ENCODE results near the gene HORMAD2.
"Not testable (repeated sequence)": the region's sequence is repeated elsewhere in the genome, so short reads cannot be mapped to it uniquely, and the experiment has no call there.

HORMAD2 gene

DNA sequence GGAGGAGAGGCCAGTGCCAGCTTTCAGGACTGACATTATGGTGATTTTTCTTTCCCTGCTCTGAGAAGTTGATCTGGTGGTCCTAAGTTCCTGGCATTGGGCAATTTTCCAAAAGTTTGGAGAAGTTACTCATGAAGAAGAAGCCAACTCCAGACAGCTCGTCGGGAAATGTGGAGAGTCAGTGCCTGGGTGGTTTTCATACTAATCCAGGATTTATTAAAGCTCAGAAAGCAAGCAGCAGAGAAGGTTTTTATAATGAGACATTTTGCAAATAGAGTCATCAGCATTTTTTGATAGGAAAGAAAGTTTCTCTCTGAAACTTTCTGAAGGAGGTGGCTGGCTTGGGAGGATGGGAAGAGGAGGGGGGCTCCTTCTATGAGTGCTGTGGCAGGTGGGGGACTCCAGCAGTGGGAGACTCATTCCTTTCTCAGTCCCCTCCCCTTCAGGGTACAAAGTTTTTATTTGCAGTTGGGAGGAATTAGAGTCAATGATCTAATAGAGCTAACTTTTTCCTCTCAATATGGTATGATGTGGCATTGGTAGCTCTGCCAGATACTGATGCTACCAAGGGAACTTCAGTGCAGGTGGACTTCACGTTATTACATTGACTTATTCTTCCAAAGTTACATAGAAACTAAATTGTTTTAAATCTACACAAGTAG lies 110.9 kb downstream of the HORMAD2 start:
- DNase-seq (ENCODE audit: low spot score): no peak

DNA sequence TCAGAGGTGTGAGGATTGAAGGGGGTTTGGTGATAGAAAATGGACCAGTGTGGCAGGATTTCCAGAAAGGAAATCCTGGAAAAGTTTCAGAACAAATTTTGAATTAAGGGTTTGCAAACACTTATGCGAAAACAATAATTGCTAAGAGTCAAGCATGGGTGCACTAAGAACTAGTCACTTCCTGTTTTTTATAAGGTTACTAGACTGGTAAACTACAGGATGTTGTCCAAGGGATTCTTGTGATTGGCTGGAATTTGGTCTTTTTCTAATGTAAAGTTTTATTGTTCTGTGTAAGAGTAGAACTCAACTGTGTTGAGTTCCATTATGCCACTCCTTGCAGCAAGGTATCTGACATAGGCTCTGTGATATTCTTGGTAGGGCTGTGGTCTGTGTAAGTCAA lies 112.2 kb downstream of the HORMAD2 start:
- DNase-seq (ENCODE audit: low spot score): no peak

GRCh38 chr22:30193031-30193775 lies 112.9 kb downstream of the HORMAD2 start:
- DNase-seq (ENCODE audit: low spot score): no peak

DNA sequence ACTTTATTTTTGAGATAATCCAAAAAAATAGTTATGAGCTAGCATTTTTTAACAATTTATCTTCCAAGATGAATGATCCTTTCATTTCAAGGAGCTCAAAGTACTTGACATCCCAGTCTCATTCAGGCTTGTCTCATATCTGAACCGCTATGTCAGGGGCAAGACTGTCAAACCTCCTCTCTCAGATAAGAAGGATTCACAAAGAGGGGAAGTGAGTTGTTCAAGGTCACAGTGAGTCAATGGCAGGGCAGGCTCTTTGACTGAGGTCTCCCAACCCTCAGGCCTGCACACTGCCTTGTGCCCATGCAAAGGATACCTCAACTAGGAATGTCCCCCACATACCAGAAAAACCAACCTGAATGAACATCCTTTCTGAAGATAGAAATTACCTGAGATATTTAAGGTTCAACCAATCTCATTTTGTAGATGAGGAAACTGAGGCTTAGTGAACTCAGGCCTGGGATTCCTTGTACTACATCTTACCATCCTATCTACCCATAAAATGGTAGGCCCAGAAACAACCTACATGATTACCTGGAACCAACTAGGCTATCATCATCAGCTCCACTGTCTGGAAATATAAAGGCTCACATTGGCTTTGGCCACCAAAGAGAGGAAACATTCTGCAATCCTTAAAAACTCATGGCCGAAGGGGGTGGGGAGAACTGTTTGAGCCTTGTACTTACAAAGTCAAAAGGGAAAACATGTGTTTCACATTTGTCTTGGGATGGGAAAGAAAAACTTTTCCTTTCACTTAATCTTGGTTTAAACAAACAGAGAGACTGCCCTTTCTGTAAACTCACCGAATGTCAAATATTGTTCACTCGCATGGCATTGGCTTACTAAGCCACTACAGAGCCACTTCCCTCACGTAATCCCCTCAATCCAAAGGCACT lies 115.2 kb downstream of the HORMAD2 start:
- DNase-seq (ENCODE audit: low spot score): no peak

DNA sequence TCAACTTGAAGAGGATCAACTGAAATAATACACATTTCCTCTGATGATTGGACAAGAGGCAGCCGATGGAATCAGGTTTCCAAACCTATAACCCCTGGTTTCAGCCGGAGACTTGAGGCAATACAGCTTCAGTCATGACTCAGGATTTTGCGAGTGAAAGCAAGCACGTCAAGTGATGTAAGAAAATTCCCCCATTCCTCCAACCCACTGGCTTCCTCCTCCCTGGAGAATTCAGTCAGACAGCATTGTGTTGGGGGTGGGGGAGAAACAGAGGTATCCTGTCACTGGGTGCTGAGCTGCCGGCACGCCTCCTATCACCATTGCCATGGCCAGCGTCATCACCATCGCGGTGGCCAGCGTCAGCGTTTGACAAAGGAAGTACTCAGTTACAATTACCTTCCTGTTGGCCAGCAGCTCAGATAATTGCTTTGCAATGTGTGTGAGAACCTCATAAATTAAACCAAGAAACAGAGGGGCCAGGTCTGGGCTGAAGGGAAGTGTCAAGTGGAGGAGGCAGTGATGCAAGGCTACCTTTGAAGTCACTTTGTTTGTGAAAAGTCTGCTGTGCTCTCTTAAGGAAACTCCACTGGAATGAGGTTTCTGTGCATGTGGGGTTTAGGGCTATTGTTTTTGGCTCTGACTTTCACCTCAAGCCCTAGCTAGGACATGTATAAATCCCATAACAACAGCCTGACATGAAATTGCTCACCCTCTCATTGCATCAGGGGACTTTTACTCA lies 116.0 kb downstream of the HORMAD2 start:
- no peak for DNase-seq (ENCODE audit: low spot score)

DNA sequence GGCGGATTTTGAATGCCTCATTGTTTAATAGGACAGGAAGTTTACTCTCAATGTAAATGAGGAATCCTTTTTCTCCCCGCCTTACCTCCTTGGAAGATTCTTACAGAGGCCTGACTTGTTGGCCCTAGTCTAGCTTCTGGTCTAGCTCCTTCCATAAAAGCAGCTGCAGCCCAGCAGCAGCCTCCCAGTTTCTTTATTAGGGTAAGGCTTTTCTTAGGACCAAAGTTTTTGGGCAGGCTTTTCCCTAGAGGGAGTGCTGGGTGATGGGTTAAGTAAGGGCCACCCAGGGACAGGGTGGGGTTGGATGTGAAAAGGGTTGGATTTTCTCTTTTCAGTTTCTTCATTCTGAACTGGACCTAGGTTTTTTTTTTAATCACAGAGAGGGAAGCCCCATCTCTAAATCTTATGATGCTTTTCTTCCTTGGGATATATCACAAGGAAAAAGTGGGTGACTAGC lies 116.6 kb downstream of the HORMAD2 start:
- DNase-seq (ENCODE audit: low spot score): no peak

GRCh38 chr22:30197389-30197788 lies 117.1 kb downstream of the HORMAD2 start:
- no peak for DNase-seq (ENCODE audit: low spot score)

GRCh38 chr22:30198152-30198825 lies 118.0 kb downstream of the HORMAD2 start:
- no peak for DNase-seq (ENCODE audit: low spot score)

DNA sequence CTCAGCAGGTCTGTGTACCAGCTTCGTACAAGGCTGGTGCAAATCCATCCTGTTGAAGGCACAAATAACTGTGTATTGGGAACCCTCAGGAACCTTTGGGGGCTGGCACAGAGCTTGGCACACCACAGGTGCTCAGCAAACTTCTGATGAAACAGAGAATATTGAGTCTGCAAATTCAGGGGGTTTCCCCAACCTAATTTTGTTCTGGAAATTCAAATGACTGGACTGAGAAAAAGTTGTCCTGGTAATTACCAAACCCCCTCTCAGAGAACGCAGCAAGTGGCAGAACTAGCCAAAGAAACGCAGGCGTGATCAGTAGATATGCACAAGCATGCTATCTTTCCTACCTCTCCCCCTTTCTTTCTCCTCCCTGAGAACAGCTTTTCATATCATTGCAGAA lies 118.7 kb downstream of the HORMAD2 start:
- DNase-seq (ENCODE audit: low spot score): no peak

GRCh38 chr22:30200905-30201304 lies 120.6 kb downstream of the HORMAD2 start:
- not testable (repeated sequence) for DNase-seq (ENCODE audit: low spot score)

DNA sequence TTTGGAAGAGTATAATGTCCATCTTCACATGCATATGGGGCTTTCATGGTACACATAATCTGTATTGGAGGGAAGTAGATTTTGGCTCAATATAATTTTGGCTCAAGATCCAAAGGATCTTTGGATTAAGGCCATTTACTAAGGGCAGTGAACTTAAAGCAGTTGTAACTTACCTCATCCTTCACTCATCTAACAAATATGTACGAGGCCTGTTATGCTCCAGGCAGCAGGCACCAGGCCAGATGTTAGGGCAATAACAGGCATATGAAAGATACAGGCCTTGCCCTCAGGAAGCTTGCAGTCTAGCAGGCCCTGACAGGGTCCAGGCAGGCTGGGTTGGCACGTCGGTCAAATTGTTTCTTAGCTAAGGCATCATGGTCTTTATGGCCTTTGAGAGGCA lies 121.7 kb downstream of the HORMAD2 start:
- no peak for DNase-seq (ENCODE audit: low spot score)

- DNase-seq (ENCODE audit: low spot score): no peak
Observed at GRCh38 chr22:30202531-30203006, 122.3 kb downstream of the HORMAD2 start.

DNA sequence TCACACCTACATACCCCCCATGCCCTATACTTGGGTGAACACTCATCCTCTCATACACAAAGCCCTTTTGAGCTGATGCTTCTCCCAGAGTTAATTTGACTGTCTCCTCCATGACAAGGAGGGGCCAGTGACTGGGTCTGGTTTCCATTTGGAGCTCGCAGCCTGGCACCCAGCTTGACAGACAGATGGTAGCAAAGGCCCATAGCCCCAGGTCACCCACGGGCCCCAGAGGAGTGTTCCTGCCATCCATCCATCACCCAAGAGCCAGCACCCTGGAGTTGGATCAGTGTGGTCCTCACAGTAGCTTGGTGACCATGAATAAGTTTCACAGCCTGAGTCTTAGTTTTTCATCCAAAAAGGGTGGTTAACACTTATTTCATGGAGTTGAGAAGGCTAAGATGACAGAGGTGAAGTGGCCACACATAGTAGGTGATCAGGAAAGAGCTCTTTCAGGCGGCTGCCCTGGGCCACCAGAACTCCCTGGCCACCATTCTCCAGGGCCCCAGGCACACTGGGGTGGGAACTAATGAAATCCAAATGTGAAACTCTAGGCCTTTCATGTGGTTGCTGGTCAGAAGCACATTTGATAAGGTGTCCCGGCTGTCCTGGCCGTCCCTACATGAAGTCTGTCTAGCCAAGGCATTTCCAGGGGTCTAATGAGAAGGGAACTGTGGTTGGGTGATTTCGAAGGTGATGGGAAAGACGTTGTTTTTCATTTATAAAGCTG lies 123.9 kb downstream of the HORMAD2 start:
- no peak for DNase-seq (ENCODE audit: low spot score)

GRCh38 chr22:30204742-30205111 lies 124.5 kb downstream of the HORMAD2 start:
- DNase-seq (ENCODE audit: low spot score): no peak

GRCh38 chr22:30205281-30206115 lies 125.2 kb downstream of the HORMAD2 start:
- DNase-seq (ENCODE audit: low spot score): no peak

DNA sequence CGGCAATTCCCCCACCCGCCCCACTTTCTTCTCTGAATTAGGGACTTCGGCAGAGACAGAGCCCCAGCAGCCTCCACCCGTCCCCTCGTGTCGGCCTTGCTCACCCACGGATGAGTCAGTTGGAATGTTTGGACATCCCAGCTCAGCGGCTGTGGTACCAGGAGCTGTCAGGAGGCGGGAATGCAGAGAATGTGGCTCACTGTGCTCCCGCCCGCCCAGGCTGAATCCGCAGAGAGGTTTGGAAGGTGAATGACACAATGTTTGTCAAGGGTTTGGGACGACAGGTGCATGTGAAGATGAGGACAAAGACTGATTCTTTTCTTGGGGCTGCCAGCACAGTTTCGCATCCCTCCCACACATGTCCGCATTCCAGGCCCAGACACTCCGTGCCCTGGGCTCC lies 126.7 kb downstream of the HORMAD2 start:
- DNase-seq (ENCODE audit: low spot score): peak; percentile 67

- no peak for DNase-seq (ENCODE audit: low spot score)
Observed at GRCh38 chr22:30208631-30209603, 128.7 kb downstream of the HORMAD2 start.

DNA sequence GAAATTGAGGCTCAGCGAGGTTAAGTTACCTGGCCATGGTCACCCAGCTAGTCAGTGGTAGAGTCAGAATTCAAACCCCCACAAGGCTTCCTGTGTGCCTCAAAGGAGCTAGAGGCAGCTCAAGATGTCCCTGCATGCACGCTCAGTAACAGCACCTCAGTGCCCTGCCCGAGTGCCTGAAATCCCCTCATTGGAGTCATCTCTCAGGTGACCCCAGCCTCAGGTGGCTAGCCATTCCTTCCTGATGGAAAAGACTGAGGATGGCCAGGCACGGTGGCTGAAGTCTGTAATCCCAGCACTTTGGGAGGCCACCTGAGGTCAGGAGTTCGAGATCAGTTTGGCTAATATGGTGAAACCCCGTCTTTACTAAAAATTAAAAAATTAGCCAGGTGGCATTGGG lies 129.4 kb downstream of the HORMAD2 start:
- DNase-seq (ENCODE audit: low spot score): no peak
